SW 1271 (cell line): ENCODE measurements around the gene SH2D6.

Experiments used
- DNase-seq, 2 experiments: peaks; one replicate each; lab custom pipeline; 2025; lab: John Stamatoyannopoulos, UW

Gene SH2D6

DNA sequence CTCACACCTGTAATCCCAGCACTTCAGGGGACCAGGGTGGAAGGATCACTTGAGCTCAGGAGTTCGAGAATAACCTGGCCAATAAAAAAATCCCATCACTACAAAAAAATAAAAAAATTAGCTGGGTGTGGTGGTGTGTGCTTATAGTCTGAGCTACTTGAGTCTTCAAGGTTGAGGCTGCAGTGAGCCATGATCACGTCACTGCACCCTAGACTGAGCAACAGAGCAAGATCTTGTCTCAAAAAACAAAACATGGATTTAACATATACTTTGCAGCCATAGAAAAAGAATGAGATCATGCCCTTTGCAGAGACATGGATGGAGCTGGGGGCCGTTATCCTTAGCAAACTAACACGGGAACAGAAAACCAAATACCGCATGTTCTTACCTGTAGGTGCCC, 22.2 kb downstream of the SH2D6 start:
- no peak for DNase-seq

DNA sequence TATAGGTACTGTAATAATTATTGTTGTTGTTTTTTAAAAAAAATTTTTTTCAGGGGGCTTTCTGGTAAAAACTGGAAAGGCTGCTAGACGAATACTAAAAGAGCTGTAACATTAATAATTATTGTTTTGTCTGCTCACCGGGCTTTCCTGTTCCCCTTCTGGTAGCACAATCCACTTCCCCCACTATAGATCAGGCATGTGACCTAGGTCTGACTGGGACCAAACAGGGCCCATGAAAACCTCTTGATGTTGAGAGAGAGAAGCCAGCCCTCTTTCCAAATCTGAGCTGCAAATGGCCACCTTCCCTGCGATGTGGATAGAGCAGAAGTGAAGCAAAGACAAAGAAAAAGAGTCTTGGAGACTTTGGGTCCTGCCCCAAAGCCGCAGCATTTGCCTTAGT, 23.4 kb downstream of the SH2D6 start:
- no peak for DNase-seq

DNA sequence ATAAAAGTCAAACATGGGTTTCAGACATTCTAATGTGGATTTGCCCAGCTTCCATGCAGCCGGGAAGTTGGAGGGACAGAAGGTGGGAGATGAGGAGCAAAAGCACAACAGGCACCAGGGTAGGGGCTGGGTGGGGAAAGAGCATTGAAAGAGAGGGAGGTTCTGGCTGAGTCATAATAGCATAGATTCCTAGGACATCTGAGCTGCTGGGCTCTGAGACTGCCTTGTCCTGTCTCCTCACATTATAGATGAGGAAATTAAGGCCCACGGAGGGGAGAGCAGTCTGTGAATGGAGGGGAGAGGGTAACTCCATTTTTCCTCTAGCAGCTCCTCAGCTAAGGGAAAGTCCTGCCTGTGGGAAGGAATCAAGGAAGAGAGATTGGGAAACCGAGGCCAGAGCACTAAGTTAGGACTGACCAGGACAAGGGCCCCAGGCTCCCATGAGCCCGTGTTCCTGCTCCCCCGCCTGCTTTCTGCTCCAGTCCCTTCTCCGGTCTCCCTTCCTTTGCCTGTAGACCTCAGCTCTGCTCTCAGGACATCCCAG, 26.2 kb downstream of the SH2D6 start:
- DNase-seq: no peak

DNA sequence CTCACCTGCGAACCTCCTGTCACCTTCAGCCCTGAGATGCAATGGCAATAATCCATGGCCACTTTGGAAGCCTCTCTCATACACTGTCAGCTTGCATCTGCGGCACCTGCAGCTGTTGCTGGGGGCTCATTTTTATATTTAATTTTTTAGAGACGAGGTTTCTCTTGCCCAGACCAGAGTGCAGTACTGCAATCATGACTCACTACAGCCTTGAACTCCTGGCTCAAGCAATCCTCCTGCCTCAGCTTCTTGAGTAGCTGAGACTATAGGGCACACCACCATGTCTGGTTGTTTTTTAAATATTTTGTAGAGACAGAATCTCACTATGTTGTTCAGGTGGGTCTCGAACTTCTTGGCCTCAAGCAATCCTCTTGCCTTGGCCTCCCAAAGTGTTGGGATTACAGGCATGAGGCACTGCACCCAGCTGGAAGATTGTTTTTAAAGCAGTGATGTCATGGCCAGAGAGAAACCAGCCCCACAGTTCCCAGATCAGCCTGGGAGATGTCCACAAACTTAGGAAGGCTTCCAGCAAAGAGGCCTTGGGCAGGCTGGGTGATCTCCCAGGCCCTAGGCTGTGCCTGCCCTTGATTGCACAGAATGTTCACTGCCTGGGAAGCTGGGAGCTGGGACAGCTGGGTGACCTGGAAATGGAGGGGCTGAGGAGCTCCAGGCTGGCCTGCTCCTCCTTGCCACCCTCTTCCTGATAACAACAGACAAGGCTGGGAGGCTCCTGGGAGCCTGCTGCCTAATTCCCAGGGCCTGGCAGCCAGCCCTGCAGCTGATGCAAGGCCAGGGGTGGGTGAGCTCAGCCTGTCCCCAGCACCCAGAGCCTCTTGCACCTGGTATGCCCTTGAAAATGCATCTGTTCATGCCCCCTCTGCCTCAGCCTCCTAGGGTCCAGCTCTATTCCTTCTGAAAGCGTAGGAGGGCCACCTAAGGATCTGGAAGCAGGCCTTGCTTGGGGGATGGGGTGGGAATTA, 27.1 kb downstream of the SH2D6 start:
- DNase-seq: no peak

DNA sequence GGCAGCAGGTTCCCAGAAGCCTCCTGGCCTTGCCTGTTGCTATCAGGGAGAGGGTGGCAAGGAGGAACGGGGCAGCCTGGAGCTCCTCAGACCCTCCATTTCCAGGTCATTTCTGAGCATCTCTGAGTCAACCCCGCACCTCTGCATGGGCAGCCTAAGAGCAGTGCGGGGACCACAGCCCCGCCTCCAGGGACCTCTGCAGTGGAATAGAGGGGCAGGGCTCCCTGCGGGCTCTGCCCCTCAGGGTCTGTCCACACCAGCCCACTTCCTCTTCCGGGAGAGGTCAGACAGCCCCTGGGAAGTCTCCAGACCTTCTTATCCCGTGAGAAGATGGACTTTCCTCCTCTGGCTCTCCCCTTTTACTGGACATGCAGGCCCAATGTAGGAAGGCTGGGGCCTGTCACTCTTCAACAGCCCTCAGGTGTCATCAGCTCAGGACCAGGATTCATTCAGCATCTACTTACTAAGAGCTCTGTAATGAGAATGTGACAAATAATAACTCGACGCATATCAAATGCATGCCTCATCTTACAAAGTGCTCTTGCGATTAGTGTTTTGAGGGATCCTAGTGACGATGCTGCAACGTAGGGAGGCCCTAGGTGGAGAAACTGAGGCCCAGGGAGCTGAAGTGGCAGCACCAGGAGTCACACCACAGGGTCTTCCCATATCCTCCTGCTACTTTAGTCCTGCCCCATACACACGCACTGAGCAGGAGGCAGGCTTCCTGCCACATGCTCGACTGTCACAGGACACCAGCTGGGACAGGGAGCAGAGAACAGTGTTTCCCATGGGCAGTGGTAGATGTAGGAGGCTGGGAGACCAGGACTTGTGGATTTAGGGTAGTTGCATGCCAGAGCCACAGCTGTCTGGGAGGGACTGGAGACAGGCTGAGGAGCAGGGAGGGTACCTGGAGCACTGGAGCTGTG, 28.0 kb downstream of the SH2D6 start:
- DNase-seq: no peak

DNA sequence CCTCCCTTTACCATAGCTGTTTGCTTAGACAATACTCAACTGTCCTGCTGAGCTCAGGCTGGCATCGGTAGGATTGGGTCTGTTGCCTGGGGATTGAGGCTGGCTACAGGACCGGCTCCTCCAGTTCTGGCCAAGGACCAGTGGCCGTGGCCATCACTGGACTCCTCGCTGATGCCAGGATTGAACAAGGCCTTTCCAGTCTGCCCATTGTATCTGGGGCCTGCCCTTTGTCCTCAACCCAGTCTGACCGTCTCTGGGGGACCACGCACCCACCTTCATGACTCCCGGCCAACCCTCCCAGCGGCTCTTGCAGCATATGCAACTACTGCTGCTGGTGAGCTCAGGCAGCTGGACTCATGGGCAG, 28.7 kb downstream of the SH2D6 start:
- DNase-seq: no peak

DNA sequence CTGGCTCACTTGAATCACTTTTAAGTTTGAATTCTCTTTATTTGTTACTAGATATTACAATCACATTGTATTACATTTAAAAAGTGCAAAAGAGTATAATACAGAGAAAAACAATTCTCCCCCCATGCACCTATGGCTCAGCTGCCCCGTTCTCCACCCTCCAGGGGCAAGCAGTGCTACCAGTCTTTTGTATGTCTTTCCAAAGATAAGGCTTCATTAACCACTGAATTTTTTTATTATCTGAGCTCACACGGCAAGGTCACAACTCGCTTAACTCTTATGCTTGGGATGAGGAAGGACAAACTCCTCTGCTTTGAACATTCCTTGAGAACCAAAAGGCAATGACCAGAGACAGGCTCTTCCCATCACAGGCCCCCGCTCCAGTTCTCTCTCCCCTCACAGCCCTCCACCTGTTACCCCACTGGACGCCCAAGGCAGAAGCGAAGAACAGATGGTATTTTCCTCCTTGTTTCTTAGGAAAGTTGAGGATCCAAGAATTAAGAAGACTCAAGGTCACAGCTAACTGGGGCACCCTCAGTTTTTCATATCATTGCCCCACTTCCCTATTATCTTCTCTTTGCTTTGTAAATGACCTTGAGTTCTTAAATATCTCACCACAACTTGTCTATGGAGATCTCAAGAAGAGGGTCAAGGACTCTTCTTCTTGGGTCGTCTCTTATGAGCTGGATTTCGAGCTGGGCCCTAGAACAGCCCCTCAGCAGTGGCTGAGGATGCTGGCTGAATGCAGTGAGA, 30.1 kb downstream of the SH2D6 start:
- no peak for DNase-seq

DNA sequence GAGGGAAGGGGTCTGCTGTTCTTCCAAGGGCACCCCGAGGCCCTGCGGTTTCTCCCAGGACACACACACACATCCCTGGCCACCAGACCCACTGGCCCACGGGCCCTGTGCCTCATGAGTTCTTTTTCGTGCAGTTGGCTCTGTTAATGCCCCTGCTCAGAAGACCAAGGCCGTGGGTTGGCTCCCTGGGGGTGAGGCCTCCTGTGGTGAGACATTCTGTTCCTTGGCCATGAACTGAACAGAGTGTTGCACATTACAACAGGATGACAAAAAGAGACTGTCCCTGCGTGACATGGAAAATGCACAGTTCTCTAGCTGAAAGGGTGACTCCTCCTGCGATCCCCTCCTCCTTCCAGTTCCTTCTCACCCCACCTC, 30.7 kb downstream of the SH2D6 start:
- no peak for DNase-seq

DNA sequence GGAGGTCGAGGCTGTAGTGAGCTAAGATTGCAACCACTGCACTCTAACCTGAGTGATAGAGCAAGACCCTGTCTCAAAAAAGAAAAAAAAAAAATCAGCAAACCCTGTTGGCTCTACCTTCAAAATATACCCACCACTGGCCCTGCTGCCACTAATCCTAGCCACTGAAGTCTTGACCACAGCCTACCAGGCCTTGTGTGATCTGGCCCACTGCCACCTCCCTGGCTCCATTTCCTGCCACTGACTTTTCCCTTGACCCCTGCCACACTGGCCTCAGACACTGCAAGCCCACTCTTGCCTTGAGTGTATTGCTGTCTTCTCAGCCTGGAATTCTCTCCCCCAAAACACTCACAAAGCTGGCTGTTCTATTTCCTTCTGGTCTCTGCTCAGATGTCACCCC, 33.7 kb downstream of the SH2D6 start:
- DNase-seq: no peak

DNA sequence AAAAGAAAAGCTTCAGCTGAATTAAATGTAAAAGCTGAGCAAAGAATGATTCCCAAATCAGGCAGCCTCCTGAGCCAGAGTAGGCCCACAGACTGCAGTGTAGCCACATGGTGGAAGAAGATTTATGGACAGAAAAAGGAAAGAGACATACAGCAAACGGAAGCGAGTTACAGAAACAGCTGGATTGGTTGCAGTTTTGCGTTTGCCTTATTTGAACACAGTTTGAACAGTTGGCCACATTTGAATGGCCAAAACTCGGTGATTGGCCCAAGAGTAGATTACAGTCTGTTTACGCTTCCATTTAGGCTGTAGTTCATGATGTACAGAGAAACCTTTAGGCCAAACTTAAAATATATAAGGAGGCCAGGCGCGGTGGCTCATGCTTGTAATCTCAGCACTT, 35.1 kb downstream of the SH2D6 start:
- DNase-seq: no peak

DNA sequence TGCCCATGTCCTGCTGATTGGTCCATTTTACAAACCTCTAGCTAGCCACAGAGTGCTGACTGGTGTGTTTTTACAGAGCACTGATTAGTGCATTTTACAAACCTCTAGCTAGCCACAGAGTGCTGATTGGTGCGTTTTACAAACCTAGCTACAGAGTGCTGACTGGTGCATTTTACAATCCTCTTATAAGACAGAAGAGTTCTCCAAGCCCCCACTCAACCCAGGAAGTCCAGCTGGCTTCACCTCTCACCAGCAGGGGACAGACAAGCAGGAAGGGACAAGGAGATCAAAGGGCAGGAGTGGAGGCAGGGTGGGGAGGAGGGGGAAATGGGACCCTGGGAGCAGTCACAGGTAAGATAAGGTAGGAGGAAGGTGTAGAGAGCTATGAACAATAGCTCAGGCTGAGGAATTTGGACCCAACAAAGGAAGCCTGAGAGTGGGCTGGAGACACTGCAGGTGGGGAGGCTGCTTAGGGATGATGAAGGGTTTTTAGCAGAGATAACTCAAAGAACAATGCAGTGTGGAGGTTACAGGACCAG, 37.1 kb downstream of the SH2D6 start:
- DNase-seq: no peak

DNA sequence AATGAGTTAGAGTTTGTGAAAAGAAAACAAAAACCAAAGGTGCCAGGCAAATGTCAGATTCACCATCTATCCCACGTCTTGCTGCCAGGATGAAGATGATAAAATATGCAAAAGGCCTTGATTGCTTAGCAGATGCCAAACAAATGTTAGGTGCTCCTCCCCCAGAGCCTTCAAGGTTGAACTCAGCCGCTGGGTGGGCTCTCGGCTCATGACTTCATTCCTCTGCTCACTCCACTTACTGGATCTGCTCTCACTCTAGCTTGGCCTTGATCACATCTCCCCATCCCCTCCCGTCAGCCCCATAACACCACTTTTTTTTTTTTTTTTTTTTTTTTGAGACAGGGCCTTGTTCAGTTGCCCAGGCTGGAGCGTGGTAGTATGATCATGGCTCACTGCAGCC, 38.5 kb downstream of the SH2D6 start:
- no peak for DNase-seq

DNA sequence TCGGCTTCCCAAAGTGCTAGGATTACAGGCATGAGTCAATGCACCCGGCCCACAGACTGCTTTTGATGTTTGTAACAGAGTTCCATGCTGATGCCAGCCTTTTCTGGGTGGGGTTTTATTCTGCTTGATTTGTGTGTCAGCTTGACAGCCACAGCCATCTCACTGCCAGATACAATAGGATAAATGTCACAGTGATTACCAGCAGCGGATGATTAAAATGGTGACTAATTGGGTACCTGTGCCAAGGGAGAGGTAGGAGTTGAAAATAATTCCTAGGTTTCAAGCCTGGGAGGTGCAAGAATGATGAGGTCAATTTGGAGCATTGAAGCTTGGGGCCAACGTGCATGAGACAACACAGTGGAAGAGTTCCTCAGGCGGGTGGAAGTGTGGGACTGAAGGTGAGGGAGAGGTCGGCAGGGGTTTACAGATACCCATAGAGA, 39.4 kb downstream of the SH2D6 start:
- no peak for DNase-seq

DNA sequence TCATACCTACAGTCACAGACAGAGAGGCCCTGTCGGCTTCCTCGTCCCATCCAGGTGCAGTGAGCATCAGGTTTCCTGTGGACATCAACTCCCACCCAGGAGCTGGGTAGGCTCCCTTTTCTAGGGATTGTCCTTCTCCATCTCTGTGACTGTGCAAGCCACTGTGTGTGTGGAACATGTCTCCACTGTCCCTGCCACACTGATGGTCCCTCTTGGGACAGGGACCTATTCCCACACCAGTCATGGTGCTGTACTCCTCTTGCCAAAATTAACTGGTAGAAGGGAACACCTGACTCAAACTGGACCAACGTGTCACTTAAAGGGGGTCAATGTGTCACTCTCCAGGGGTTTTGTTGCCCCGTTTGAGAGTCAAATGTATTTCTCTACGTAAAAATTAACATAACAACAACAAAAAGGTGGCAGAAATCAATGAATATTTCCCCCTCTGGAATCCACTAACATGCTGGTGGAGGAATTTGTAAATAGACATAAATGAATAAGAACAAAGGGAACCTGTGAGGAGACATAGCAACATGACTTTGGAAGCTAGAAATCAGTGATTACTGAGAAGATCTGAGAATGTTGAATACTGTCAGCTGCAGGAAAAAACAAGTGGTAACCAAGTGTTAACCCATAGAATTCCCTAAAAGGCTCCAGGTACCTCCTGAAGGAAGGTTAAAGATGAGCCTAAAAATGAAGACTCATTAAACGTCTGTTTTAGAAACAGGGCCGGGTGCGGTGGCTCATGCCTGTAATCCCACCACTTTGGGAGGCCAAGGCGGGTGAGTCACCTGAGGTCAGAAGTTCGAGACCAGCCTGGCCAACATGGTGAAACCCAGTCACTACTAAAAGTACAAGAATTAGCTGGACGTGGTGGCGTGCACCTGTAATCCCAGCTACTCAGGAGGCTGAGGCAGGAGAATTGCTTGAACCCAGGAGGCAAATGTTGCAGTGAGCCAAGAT, 40.4 kb downstream of the SH2D6 start:
- DNase-seq: no peak

DNA sequence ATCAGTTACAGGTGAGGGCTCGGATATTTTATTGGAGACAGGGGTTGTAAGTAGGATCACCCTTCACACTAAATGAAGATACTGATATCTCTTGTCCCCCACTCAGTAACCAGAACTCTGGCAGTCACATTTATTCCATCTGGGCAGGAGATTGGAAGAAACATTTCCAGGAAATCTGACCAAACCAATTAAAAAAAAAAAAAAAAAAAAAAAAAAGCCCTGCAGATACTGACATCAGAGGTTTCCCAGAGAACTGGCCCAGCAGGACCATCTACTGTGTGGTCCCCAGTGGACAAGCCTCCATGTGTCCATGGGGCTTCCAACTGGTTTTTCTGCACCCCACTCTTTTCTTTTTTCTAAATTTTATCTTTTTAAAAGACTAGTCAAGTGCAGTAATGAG, 41.3 kb downstream of the SH2D6 start:
- no peak for DNase-seq

DNA sequence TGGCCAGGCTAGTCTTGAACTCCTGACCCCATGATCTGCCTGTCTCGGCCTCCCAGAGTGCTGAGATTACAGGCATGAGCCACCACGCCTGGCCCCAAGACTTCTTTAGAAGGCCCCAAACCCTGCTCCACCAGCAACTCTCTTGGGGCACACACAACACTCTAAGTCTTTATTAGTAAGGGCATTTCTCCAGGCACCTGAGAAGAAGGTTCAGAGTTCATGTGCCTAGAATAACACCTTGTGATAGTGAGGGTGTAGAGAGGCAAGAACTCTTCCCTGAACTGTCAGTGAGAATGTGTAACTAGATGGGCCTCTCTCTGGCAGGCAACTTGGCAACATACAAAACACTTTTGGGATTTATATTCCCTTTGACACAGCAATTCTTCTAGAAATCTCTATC, 43.8 kb downstream of the SH2D6 start:
- DNase-seq: no peak

DNA sequence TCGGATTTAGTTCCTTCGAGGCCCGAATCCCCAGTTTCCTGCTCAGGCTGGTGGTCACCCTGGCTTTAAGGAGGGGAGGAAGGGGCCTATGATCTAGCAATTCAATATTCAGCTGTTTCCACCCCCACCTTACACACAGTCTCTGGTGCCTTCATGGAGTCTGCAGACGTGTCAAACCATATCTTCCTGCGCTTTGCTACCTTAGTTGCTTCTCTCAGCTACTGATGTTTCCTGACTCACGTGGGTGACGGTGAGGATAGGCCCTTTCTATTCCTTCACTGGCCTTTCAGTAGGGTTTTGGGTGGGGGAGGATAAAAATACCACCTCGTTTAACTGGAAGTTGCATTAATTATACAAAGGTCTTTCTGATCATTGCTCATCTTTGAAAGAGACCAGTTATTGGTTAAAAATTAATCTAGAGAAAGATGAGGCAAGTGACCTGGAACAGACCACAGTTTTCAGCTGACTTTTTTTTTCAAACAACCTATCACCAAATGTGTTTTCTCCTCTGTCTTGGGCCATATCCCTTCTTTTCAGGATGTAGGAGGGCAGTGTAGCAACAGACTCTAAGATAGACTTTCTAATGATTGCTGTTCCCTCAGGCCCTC, 49.7 kb downstream of the SH2D6 start:
- no peak for DNase-seq

DNA sequence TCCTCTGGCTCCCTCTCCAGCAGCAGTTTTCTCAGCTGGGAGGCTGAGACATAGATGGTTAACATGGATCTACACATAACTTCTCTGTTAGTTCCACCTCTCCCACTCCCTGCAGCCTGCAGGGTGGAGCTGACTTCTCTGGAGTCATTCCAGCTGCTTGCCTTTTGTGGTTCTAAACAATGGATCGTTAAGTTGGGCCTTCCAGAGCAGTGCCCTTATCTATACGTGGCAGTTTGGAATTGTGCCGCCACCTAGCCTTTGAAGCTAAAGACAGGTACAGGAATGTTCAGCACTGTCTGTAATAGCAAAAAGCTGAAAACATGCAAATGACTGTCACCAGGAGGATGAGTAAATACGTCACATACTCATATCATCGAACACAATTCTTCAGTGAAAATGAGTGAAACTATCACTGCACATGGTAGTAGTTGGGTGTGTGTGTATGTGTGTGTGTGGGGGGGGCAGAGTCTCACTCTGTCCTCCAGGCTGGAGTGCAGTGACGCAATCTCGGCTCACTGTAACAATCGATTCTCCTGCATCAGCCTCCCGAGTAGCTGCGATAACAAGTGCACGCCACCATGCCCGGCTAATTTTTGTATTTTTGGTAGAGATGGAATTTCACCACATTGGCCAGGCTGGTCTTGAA, 50.3 kb downstream of the SH2D6 start:
- no peak for DNase-seq
